GM12874 (cell line): ENCODE results near the gene PYGB.

Experiments used
- TF ChIP-seq, protein P1 (sequence below): IDR thresholded peaks from 2 replicates; pipeline ENCODE4 v1.5.1; 2011; ENCODE audit warnings: low read depth, mild to moderate bottlenecking, control low read depth, low read length, moderate library complexity; ENCODE audit not compliant: insufficient read depth

The PYGB gene

GRCh38 chr20:25226433-25227316 is 21.2 kb upstream of the PYGB start:
- TF ChIP-seq, protein P1, sequence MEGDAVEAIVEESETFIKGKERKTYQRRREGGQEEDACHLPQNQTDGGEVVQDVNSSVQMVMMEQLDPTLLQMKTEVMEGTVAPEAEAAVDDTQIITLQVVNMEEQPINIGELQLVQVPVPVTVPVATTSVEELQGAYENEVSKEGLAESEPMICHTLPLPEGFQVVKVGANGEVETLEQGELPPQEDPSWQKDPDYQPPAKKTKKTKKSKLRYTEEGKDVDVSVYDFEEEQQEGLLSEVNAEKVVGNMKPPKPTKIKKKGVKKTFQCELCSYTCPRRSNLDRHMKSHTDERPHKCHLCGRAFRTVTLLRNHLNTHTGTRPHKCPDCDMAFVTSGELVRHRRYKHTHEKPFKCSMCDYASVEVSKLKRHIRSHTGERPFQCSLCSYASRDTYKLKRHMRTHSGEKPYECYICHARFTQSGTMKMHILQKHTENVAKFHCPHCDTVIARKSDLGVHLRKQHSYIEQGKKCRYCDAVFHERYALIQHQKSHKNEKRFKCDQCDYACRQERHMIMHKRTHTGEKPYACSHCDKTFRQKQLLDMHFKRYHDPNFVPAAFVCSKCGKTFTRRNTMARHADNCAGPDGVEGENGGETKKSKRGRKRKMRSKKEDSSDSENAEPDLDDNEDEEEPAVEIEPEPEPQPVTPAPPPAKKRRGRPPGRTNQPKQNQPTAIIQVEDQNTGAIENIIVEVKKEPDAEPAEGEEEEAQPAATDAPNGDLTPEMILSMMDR = no peak

- TF ChIP-seq, protein P1 = no peak
These were observed 20.5 kb upstream of the PYGB start for GRCh38 chr20:25227317-25227831.

DNA sequence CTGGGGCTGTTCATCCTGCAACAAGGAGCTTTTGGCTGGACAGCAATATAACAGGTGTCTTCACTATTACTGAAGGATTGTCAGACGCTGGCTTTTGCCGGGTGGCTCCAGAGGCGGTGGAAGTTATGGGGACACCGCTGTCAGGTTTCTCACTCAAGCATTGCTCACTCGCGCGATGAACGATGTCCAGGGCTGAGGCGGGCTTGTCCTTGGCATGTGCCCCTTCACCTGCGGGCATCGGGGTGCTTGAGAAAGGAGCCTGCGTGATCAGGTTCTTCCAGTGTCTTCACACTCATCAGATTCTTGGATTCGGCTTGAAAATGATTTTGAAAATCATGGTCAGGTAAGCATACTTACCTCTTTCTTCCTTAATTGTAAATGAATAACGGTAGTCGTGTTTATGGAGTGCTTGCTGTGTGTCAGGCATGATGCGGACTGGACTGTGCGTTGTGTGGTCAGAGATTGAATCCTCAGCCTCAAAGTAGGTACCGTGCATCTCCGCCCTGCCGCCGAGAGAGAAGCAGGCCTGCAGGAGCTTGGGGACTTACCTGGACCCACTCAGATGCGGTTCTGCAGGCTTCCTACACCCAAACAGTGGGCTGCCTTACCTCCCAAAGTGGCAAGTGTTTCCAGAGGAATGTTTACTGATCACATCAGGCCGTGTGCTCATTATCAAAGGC is 18.3 kb upstream of the PYGB start:
- TF ChIP-seq, protein P1 = no peak

DNA sequence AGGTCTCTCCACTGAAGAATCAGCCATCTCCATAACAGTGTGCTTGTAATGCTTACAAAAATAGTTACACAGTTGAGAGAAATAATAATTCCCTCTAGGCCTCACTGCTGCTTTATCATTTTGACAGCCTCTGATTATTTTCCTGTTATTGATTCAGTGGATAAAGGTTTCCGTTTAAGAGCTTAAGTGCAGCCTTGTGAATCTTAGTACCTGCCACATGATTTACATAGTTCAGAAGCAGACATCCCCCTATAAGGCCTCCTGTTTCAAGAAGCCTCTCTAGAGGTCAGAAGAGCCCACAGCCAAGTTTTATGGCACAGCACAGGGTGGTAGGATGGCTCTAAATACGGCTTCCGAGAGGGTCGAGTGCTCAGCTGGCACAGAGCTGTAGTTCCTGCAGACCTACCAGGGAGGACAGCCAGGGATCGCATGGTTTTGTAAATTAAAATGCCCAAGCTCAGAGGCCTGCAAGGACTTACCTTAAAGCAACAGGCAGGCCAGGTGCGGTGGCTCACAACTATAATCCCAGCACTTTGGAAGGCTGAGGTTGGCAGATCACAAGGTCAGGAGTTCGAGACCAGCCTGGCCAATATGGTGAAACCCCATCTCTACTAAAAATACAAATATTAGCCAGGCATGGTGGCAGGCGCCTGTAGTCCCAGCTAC is 17.6 kb upstream of the PYGB start:
- TF ChIP-seq, protein P1 = no peak

DNA sequence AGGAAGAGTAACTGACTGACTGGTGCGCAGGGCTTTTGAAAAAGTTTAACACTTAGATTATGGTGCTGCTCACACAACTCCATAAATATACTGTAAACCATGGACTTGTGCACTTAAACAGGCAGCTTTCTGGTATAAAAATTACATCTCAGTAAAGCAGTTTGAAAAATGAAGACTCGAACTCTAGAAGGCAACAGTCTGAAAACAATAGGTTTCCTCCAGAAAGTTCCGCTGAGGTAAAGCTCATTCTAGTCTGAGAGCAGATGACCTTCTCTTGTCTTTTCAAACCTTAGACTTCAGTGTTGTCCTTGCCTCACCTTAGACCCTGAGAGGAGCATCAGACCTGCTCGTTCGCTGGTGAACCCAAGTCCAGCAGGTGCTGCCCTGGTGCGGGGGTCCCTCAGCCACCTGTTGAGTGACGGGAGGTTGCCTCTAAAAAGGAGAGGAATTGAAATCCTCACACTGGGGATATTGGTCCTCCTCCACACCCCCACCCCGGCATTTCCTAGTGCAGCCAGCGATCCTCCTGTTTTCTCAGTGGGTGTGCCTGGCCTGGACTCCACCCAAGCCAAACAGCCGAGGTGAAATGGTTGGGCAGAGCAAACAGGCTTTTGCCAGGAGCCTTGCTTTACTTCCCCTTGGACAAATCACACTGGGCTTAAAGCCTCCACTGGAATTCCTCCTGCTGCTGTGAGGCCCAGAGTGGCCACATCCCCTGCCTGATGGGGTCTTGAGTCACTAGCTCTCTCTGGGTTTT is 14.7 kb upstream of the PYGB start:
- TF ChIP-seq, protein P1 = no peak

DNA sequence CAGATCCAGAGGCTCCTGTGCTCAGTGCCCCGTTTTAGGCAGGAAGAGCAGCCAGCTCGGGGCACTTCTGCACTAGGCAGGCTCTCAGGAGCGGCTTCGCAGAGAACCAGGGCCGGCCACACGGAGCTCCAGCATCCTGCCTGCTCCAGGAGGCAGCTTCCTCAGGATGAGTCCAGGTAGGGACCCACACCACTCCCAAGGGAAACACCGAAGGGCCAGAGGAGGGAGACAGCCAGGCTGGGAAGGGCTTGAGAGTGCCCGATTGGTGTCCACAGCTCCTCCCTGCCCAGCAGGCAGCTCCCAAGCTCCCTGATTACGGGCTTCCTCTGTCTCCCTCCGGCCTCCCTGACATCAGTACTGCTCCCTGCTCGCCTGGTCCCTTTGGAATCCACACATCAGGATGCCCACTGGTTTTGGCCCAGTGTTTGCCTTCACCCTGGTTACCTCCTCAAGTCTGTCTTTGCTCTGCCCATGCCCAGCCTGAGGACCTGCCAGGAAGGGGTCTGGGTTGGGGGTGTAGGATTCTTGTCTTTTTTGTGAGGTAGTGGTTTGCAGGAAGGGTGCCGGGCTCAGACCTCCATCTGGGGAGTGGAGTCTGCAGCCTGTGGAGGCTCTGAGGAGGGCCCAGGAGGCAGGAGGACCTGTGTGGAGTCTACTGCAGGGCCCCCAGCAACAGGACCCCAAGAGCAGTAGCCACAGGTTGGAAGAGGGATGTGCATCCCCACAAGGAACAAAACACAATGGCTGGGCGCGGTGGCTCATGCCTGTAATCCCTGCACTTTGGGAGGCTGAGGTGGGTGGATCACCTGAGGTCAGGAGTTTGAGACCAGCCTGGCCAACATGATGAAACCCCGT is 11.2 kb upstream of the PYGB start:
- TF ChIP-seq, protein P1 = no peak
